IMR-90 (cell line): ENCODE data around the gene MAPRE2. TPM values are rescaled to one million over a fixed set of nuclear protein-coding genes. Genes with fewer than 3 reads are reported as not detected.

Experiments
- ATAC-seq: fragments of 200-7000 bp; cut with Tn5 transposase; 2 replicates; pipeline ENCODE4 v1.9.1; 2020; ENCODE audit warnings: low read depth, mild to moderate bottlenecking, moderate library complexity
- BruUV-seq: library from RNA; stranded (reverse); fragments of 400-500 nt; replicated peaks from 2 replicates; lab custom pipeline; 2021; lab: Mats Ljungman, UMichigan
- CTCF ChIA-PET: fragments of 300-600 bp; formaldehyde crosslinking; extraction: SDS; loops from one replicate; lab custom pipeline; 2021; ENCODE audit warnings: antibody characterized with exemption; lab: Yijun Ruan, JAX
- POLR2A ChIA-PET: fragments of 300-600 bp; sonication (Branson Sonifier 250); formaldehyde crosslinking; loops from one replicate; lab custom pipeline; 2022; ENCODE audit warnings: antibody characterized with exemption; ENCODE audit not compliant: unreplicated experiment; lab: Charles Lee
- DNase-seq: peaks from one replicate; pipeline ENCODE4 v3.0.0; 2013
- H2AFZ ChIP-seq: replicated peaks from 2 replicates; pipeline ENCODE3; 2013; ENCODE audit warnings: low read length, mild to moderate bottlenecking; ENCODE audit not compliant: poor library complexity
- H2AK5ac ChIP-seq: 2 replicates; pipeline ENCODE4 v1.6.1; 2013; ENCODE audit warnings: low read depth, low read length, inconsistent platforms
- H2AK9ac ChIP-seq: replicated peaks from 2 replicates; pipeline ENCODE3; 2013; ENCODE audit warnings: mild to moderate bottlenecking, low read depth, low read length, moderate library complexity; ENCODE audit not compliant: poor library complexity
- H2BK120ac ChIP-seq: 2 replicates; pipeline ENCODE4 v1.6.1; 2013; ENCODE audit warnings: low read depth, low read length, inconsistent platforms
- H2BK15ac ChIP-seq: 3 replicates; pipeline ENCODE4 v1.6.1; 2013; ENCODE audit warnings: low read depth, low read length, inconsistent platforms
- H2BK20ac ChIP-seq: 2 replicates; pipeline ENCODE4 v1.6.1; 2013; ENCODE audit warnings: low read depth, mild to moderate bottlenecking, inconsistent platforms, low read length, moderate library complexity
- H2BK5ac ChIP-seq: 2 replicates; pipeline ENCODE4 v1.6.1; 2013; ENCODE audit warnings: mild to moderate bottlenecking, low read depth, low read length, inconsistent platforms; ENCODE audit not compliant: poor library complexity, severe bottlenecking
- H3K14ac ChIP-seq: replicated peaks from 2 replicates; pipeline ENCODE4 v1.6.1; 2013; ENCODE audit warnings: low read depth, low read length, inconsistent platforms
- H3K18ac ChIP-seq: 2 replicates; pipeline ENCODE4 v1.6.1; 2013; ENCODE audit warnings: low read depth, low read length, control low read depth
- H3K23ac ChIP-seq: 2 replicates; pipeline ENCODE4 v1.6.1; 2013; ENCODE audit warnings: low read depth, low read length, inconsistent platforms
- H3K27ac ChIP-seq: 2 replicates; pipeline ENCODE4 v1.5.1; 2013; ENCODE audit warnings: mild to moderate bottlenecking, control low read depth, low read length; ENCODE audit not compliant: insufficient read depth
- H3K27me3 ChIP-seq: 2 replicates; pipeline ENCODE4 v1.6.1; 2013; ENCODE audit warnings: low read length; ENCODE audit not compliant: control insufficient read depth, insufficient read depth
- H3K36me3 ChIP-seq: 2 replicates; pipeline ENCODE4 v1.6.1; 2013; ENCODE audit warnings: low read length, mixed read lengths; ENCODE audit not compliant: control insufficient read depth, insufficient read depth
- H3K4ac ChIP-seq: 2 replicates; pipeline ENCODE4 v1.6.1; 2013; ENCODE audit warnings: low read depth, low read length, inconsistent platforms
- H3K4me1 ChIP-seq: 2 replicates; pipeline ENCODE4 v1.6.1; 2013; ENCODE audit warnings: low read length, mixed read lengths; ENCODE audit not compliant: control insufficient read depth, insufficient read depth
- H3K4me2 ChIP-seq: 2 replicates; pipeline ENCODE4 v1.6.1; 2013; ENCODE audit warnings: low read depth, mild to moderate bottlenecking, control low read depth, low read length, moderate library complexity
- H3K4me3 ChIP-seq: 2 replicates; pipeline ENCODE4 v1.5.1; 2013; ENCODE audit warnings: low read depth, mild to moderate bottlenecking, control low read depth, low read length, moderate library complexity; ENCODE audit not compliant: insufficient read depth
- H3K56ac ChIP-seq: 2 replicates; pipeline ENCODE4 v1.6.1; 2013; ENCODE audit warnings: low read length, inconsistent platforms; ENCODE audit not compliant: insufficient read depth; ENCODE audit errors: extremely low read depth
- H3K79me1 ChIP-seq, 2 experiments: 2 replicates each; pipeline ENCODE4 v1.6.1; 2013; ENCODE audit warnings: low read length in 2 of 2, inconsistent platforms in 1 of 2, low read depth in 1 of 2
- H3K9ac ChIP-seq: 2 replicates; pipeline ENCODE4 v1.6.1; 2013; ENCODE audit warnings: low read depth, low read length, control low read depth
- H3K9me1 ChIP-seq: 2 replicates; pipeline ENCODE4 v1.6.1; 2013; ENCODE audit warnings: low read length, inconsistent platforms; ENCODE audit not compliant: insufficient read depth
- H3K9me3 ChIP-seq: 2 replicates; pipeline ENCODE4 v1.6.1; 2013; ENCODE audit warnings: low read length; ENCODE audit not compliant: control insufficient read depth, insufficient read depth
- H4K20me1 ChIP-seq: 2 replicates; pipeline ENCODE4 v1.6.1; 2013; ENCODE audit warnings: low read length, inconsistent platforms; ENCODE audit not compliant: insufficient read depth
- H4K5ac ChIP-seq: 2 replicates; pipeline ENCODE4 v1.6.1; 2013; ENCODE audit warnings: mild to moderate bottlenecking, low read depth, low read length, control low read depth
- H4K8ac ChIP-seq, 2 experiments: 2 replicates each; pipeline ENCODE4 v1.6.1; 2013; ENCODE audit warnings: low read depth in 2 of 2, low read length in 2 of 2, control low read depth in 1 of 2, inconsistent platforms in 1 of 2
- H4K91ac ChIP-seq: 2 replicates; pipeline ENCODE4 v1.6.1; 2013; ENCODE audit warnings: low read depth, low read length, inconsistent platforms; ENCODE audit not compliant: insufficient read depth
- MAZ ChIP-seq: IDR thresholded peaks from 2 replicates; pipeline ENCODE4 v1.6.1; 2012; ENCODE audit warnings: low read depth, mild to moderate bottlenecking, low read length, improper control_type of control experiment, moderate library complexity, borderline replicate concordance
- NFE2L2 ChIP-seq: fragments of 150-350 bp; IDR thresholded peaks from 2 replicates; pipeline ENCODE4 v1.6.1; 2016; ENCODE audit warnings: low read depth, mild to moderate bottlenecking, low read length
- RCOR1 ChIP-seq: IDR thresholded peaks from 2 replicates; pipeline ENCODE4 v1.6.1; 2012; ENCODE audit warnings: mild to moderate bottlenecking, low read length, improper control_type of control experiment; ENCODE audit not compliant: insufficient replicate concordance
- WGBS, 2 experiments: methylation state at CpG; one replicate each; pipeline versions ENCODE4 v1.1.5 to v1.1.7; 2013; ENCODE audit warnings: missing lambda C conversion rate in 2 of 2; ENCODE audit not compliant: insufficient read length in 1 of 2; ENCODE audit errors: extremely low coverage in 2 of 2; 5-methylcytosine and 5-hydroxymethylcytosine counted together
- dilution Hi-C: fragments of 300-500 bp; cut with HindIII; formaldehyde crosslinking; loops from one replicate; pipeline ENCODE4 v1.14.3; 2018; ENCODE audit warnings: low sequenced_read_pairs; ENCODE audit not compliant: unreplicated experiment
- in situ Hi-C: fragments of 300-500 bp; cut with MboI; formaldehyde crosslinking; loops from 3 replicates; pipeline ENCODE4 v1.14.3; 2019; ENCODE audit warnings: low sequenced_read_pairs, inconsistent platforms, mixed read lengths
- intact Hi-C: fragments of 100-400 bp; cut with micrococcal nuclease; formaldehyde crosslinking; loops from 2 replicates; pipeline ENCODE4 v1.10.0; 2022
- polyA plus RNA-seq, 3 experiments: library from polyadenylated mRNA; depleted of rRNA; stranded (reverse); fragments of >200 nt; gene quantifications; 2 replicates each; pipeline ENCODE4 v1.2.3, GENCODE V29; 2012; ENCODE audit warnings: low replicate concordance in 1 of 3
- total RNA-seq: library from RNA; depleted of rRNA; stranded (reverse); fragments of >200 nt; gene quantifications from 2 replicates; pipeline ENCODE4 v1.2.3, GENCODE V29; 2012

MAPRE2 gene
- total and polyA plus RNA-seq, 2 of the 4 experiments (the other 2 are of a cell fraction) = 19.6 to 23.8 TPM

GRCh38 chr18:35104391-35105051 lies 63.3 kb downstream of the MAPRE2 start:
- no peak overlapping the region for H2AK9ac ChIP-seq
- H3K36me3 ChIP-seq = no peaks in the 10 kb centered on the region
- no peak overlapping the region for H2BK120ac ChIP-seq
- no peaks in the 10 kb centered on the region; a peak in 1 of 4 replicates for H3K79me1 ChIP-seq
- intact Hi-C loops (no loop called here), in situ Hi-C loops (no loop called here), dilution Hi-C loops (no loop called here)
- no peak overlapping the region for H2BK20ac ChIP-seq
- ATAC-seq = no peak
- H4K20me1 ChIP-seq = no peaks in the 10 kb centered on the region
- no peak overlapping the region for H2BK5ac ChIP-seq
- BruUV-seq = no TSS peak
- H3K4me2 ChIP-seq = no peak overlapping the region
- H3K9me1 ChIP-seq = no peaks in the 10 kb centered on the region
- TF ChIP-seq NFE2L2 (no peak), MAZ (no peak), RCOR1 (no peak)
- 90 to 100% methylated on average over 2 of the region's 5 CpGs for WGBS, 2 experiments
- H3K9me3 ChIP-seq = no peaks in the 10 kb centered on the region
- no peak overlapping the region for H4K5ac ChIP-seq
- no peak overlapping the region for H3K56ac ChIP-seq
- no peaks in the 10 kb centered on the region for H3K27me3 ChIP-seq
- H3K9ac ChIP-seq = no peak overlapping the region
- no peaks in the 10 kb centered on the region for H3K4me1 ChIP-seq
- H3K14ac ChIP-seq = no peak overlapping the region
- H3K23ac ChIP-seq = no peak overlapping the region
- no peak overlapping the region for H2AK5ac ChIP-seq
- ChIA-PET CTCF (no interaction called here), POLR2A (no interaction called here)
- no peak overlapping the region for H3K4ac ChIP-seq
- H2AFZ ChIP-seq = no peak overlapping the region
- H2BK15ac ChIP-seq = no peak overlapping the region
- H3K18ac ChIP-seq = no peak overlapping the region
- no peak overlapping the region for H3K4me3 ChIP-seq
- no peak overlapping the region for H4K91ac ChIP-seq
- DNase-seq = no peak
- H4K8ac ChIP-seq = no peak overlapping the region
- H3K27ac ChIP-seq = no peak overlapping the region
